ENCODE results near the gene PLXDC1. TPM values are rescaled to one million over a fixed set of nuclear protein-coding genes. Genes with fewer than 3 reads are reported as not detected.

The PLXDC1 gene
- total RNA-seq, 4 donors from 2014 or later = 0.49 to 4.5 (median 2.4) TPM

DNA sequence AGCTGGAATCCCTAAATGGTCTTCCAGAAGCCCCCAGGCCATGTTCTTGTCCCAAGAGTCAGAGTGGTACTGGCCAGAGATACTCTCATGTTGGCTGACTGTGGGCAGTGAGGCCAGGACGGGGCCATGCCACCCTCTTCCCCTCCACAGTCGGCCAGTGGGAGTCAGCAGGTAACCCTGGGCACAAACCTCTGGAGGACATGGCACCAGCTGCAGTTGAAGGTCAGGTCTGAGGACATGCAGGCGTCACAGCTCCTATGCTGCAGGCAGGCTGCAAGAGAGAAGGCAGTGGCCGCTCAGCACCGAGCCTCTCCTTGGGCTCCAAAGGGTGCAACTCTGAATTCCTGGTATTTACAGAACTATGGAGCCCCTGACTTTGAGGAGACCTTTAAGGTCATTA lies 68.2 kb downstream of the PLXDC1 start:
- Histone ChIP-seq H3K36me3 (no peaks in the 10 kb centered on the region), H3K27ac (peak overlapping the region; percentile 48 to 67 (median 61)), H3K4me1 (peaks cover 10 to 19% of the 10 kb centered on the region in 2 donors), H3K9me3 (no peaks in the 10 kb centered on the region), H3K27me3 (no peaks in the 10 kb centered on the region), H3K4me3 (no peak overlapping the region)
- intact Hi-C loops (cut with DNase I; ENCODE audit: low total_unique reads) (no loop called here), in situ Hi-C loops (cut with MboI; ENCODE audit: low sequenced_read_pairs in 4 of 4) (no loop called here)
- no peak for TF ChIP-seq POLR2A (IDR thresholded peaks at IDR 0.05)
- TF ChIP-seq, protein P1, sequence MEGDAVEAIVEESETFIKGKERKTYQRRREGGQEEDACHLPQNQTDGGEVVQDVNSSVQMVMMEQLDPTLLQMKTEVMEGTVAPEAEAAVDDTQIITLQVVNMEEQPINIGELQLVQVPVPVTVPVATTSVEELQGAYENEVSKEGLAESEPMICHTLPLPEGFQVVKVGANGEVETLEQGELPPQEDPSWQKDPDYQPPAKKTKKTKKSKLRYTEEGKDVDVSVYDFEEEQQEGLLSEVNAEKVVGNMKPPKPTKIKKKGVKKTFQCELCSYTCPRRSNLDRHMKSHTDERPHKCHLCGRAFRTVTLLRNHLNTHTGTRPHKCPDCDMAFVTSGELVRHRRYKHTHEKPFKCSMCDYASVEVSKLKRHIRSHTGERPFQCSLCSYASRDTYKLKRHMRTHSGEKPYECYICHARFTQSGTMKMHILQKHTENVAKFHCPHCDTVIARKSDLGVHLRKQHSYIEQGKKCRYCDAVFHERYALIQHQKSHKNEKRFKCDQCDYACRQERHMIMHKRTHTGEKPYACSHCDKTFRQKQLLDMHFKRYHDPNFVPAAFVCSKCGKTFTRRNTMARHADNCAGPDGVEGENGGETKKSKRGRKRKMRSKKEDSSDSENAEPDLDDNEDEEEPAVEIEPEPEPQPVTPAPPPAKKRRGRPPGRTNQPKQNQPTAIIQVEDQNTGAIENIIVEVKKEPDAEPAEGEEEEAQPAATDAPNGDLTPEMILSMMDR (IDR thresholded peaks at IDR 0.05 in 4 of 5, conservative IDR thresholded peaks at IDR 0.05 in 1 of 5) = no peak
- ATAC-seq (no peak), DNase-seq (no peak)

- in situ Hi-C loops (cut with MboI; ENCODE audit: low sequenced_read_pairs in 4 of 4) (no loop called here), intact Hi-C loops (cut with DNase I; ENCODE audit: low total_unique reads) (no loop called here)
- ATAC-seq (peak; percentile 69 to 72), DNase-seq (no peak)
- Histone ChIP-seq H3K27ac (peak overlapping the region; percentile 48 to 67 (median 61)), H3K9me3 (no peaks in the 10 kb centered on the region), H3K27me3 (no peaks in the 10 kb centered on the region), H3K4me1 (peaks cover 10 to 19% of the 10 kb centered on the region in 2 donors), H3K4me3 (no peak overlapping the region), H3K36me3 (no peaks in the 10 kb centered on the region)
- TF ChIP-seq, protein P1 (IDR thresholded peaks at IDR 0.05 in 4 of 5, conservative IDR thresholded peaks at IDR 0.05 in 1 of 5) = no peak
- no peak for TF ChIP-seq POLR2A (IDR thresholded peaks at IDR 0.05)
These were observed 69.0 kb downstream of the PLXDC1 start for GRCh38 chr17:39082482-39082881.

DNA sequence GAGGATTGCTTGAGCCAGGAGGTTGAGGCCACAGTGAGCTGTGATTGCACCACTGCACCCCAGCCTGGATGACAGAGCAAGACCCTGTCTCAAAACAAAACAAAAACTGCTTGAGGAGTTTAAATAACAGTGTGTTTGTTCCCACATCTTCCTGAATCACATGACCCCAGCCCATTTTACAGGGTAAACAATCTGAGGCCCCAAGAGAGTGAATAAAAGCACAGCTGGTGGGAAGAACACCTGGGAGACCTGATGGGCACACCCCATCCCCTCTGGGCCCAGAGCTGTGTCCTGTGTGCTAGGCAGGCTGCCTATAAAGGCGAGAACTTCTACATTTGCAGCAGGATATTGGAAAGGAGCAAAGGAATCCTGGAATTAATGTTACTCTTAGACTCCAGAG lies 69.6 kb downstream of the PLXDC1 start:
- H3K27me3 ChIP-seq = no peaks in the 10 kb centered on the region
- peak overlapping the region; percentile 32 to 62 (median 46) for H3K27ac ChIP-seq
- in situ Hi-C loops (cut with MboI; ENCODE audit: low sequenced_read_pairs in 4 of 4) = no loop called here
- peaks cover 10 to 19% of the 10 kb centered on the region in 2 donors for H3K4me1 ChIP-seq
- DNase-seq = no peak
- H3K9me3 ChIP-seq = no peaks in the 10 kb centered on the region
- TF ChIP-seq, protein P1 (IDR thresholded peaks at IDR 0.05 in 4 of 5, conservative IDR thresholded peaks at IDR 0.05 in 1 of 5) = no peak
- TF ChIP-seq POLR2A (IDR thresholded peaks at IDR 0.05) = no peak
- no peak overlapping the region for H3K4me3 ChIP-seq
- intact Hi-C loops (cut with DNase I; ENCODE audit: low total_unique reads) = no loop called here
- ATAC-seq = no peak
- H3K36me3 ChIP-seq = no peaks in the 10 kb centered on the region

DNA sequence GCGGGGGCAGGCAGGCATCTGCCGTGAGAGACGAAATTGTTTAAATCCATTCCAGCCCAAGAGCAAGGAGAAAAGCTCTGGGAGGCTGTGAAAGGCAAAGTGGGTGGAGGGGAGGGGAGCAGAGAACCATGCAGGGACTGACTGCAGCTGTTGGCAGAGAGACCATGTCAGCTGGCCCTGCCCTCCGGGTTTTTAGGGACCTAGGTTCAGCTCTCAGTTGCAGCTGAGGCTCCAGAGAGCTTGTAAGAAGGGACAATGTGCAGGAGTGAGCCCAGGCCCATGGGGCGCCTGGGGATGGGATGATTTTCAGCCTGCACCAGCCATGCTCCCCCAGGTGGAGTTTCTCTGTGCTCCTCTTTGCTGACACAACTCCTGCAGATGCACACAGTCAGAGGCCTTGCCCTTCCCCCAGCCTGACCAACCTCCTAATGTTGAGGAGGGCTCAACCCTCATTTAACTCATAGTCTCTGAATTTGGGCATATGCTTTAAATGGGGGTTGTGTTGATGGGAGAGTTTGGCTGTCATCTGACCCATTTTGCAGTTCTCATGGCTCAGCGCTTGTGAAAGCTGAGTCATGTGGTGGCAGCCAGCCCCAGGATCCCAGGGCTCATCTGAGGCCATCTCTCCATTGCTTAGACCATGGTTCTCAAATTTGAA lies 70.9 kb downstream of the PLXDC1 start:
- H3K9me3 ChIP-seq = no peaks in the 10 kb centered on the region
- H3K27me3 ChIP-seq = no peaks in the 10 kb centered on the region
- intact Hi-C loops (cut with DNase I; ENCODE audit: low total_unique reads) = no loop called here
- H3K27ac ChIP-seq = peak overlapping the region in 1 of 4 donors; percentile 47
- in situ Hi-C loops (cut with MboI; ENCODE audit: low sequenced_read_pairs in 4 of 4) = no loop called here
- H3K4me3 ChIP-seq = no peak overlapping the region
- ATAC-seq (peak; percentile 51 to 57), DNase-seq (peak; percentile 24 to 40)
- TF ChIP-seq, protein P1 (IDR thresholded peaks at IDR 0.05 in 4 of 5, conservative IDR thresholded peaks at IDR 0.05 in 1 of 5) = no peak
- TF ChIP-seq POLR2A (IDR thresholded peaks at IDR 0.05) = no peak
- H3K4me1 ChIP-seq = peaks cover 10 to 19% of the 10 kb centered on the region in 2 donors
- H3K36me3 ChIP-seq = no peaks in the 10 kb centered on the region

All from gastrocnemius medialis (tissue), 4 donors.